Kidney (tissue), 14 donors: ENCODE data around the gene CDK10. TPM values are rescaled to one million over a fixed set of nuclear protein-coding genes. Genes with fewer than 3 reads are reported as not detected.

Experiments used
- DNase-seq, 5 donors: peaks; one replicate each; pipeline ENCODE4 v3.0.0-alpha.2; 2013 to 2020
- FAIRE-seq: peaks from 2 replicates; lab custom pipeline; 2012; peaks lifted over from hg19 to GRCh38; lab: Jason Lieb, UNC
- H3K27ac ChIP-seq, 2 donors: one replicate each; pipeline ENCODE4 v1.7.0; 2013; ENCODE audit warnings: low read depth in 2 of 2, low read length in 2 of 2, inconsistent platforms in 1 of 2
- H3K27me3 ChIP-seq: one replicate; pipeline ENCODE4 v1.7.1; 2013; ENCODE audit warnings: low read length, inconsistent platforms; ENCODE audit not compliant: control insufficient read depth, insufficient read depth
- H3K36me3 ChIP-seq, 3 donors: one replicate each; pipeline versions ENCODE4 v1.7.0 to v1.7.1; 2013; ENCODE audit warnings: low read length in 3 of 3, control low read depth in 1 of 3, inconsistent platforms in 1 of 3; ENCODE audit not compliant: insufficient read depth in 3 of 3, control insufficient read depth in 2 of 3
- H3K4me1 ChIP-seq, 3 donors: one replicate each; pipeline versions ENCODE4 v1.7.0 to v1.7.1; 2013; ENCODE audit warnings: low read length in 3 of 3, inconsistent platforms in 1 of 3, low read depth in 1 of 3; ENCODE audit not compliant: control insufficient read depth in 2 of 3, insufficient read depth in 2 of 3
- H3K4me3 ChIP-seq, 3 donors: one replicate each; pipeline versions ENCODE4 v1.7.0 to v1.8.1; 2013; ENCODE audit warnings: low read length in 3 of 3, control low read depth in 1 of 3, inconsistent platforms in 1 of 3
- H3K9ac ChIP-seq, 3 donors: one replicate each; pipeline versions ENCODE4 v1.7.0 to v1.7.1; 2013; ENCODE audit warnings: low read length in 3 of 3, control low read depth in 1 of 3, inconsistent platforms in 1 of 3
- H3K9me3 ChIP-seq, 3 donors: one replicate each; pipeline versions ENCODE4 v1.7.0 to v1.7.1; 2013; ENCODE audit warnings: low read length in 3 of 3, control low read depth in 1 of 3, inconsistent platforms in 1 of 3; ENCODE audit not compliant: control insufficient read depth in 2 of 3, insufficient read depth in 1 of 3
- intact Hi-C: fragments of 100-400 bp; cut with DNase I; formaldehyde crosslinking; loops from one replicate; pipeline ENCODE4 v1.11.1; 2022
- polyA plus RNA-seq: library from polyadenylated mRNA; stranded (reverse); fragments of 350-450 nt; fragmentation: Illumina TruSeq; extraction: RNeasy Lipid Tissue Mini Kit (QIAGEN cat#74804); gene quantifications from one replicate; pipeline ENCODE4 v1.2.3, GENCODE V29; 2014; ENCODE audit warnings: low read depth, low replicate concordance; ENCODE audit not compliant: insufficient read depth
- total RNA-seq: library from RNA; stranded (reverse); fragmentation: NEBNext Ultra II Directional; extraction: Animal tissue kit (Norgen Biotek cat#: 25700); gene quantifications from one replicate; pipeline ENCODE4 v1.2.1, GENCODE V29; 2021
- TF ChIP-seq, protein P1 (sequence below): IDR thresholded peaks from 3 replicates; pipeline ENCODE4 v1.5.1; 2012; ENCODE audit warnings: mild to moderate bottlenecking, moderate library complexity, borderline replicate concordance; ENCODE audit not compliant: insufficient read depth; ENCODE audit errors: extremely low read depth
- donor health status: control.
- donor health status: control.
- donor health status: control.
- donor health status: control.
- donor health status: control.
- donor health status: DM: yes; HTN: yes; CAD: no.
- donor health status: Normal renal cell carcinoma (clear cell type).

Gene CDK10
- total and polyA plus RNA-seq, 2 donors from 2014 or later = 82.6 to 118 TPM

DNA sequence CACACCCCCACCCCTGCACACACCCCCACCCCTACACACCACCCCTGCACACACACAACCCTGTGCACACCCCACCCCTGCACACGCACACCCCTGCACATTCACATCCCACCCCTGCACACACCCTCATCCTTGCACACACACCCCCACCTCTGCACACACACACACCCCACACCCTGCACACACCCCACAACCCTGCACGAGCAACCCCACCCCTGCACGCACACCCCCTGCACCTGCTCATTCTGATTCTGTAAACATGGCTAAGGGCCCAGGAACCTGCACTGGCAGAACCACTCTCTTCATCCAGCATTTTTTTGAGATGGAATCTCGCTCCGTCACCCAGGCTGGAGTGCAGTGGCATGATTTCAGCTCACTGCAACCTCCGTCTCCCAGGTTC, 47.1 kb upstream of the CDK10 start:
- Histone ChIP-seq H3K27me3 (peaks cover 3% of the 10 kb centered on the region), H3K36me3 (no peaks in the 10 kb centered on the region), H3K4me1 (peaks cover 0 to 4% (median 0%) of the 10 kb centered on the region in 3 donors), H3K27ac (no peak overlapping the region), H3K4me3 (no peak overlapping the region), H3K9ac (no peak overlapping the region), H3K9me3 (no peaks in the 10 kb centered on the region)
- intact Hi-C loops = no loop called here
- DNase-seq (no peak), FAIRE-seq (no peak)
- TF ChIP-seq, protein P1, sequence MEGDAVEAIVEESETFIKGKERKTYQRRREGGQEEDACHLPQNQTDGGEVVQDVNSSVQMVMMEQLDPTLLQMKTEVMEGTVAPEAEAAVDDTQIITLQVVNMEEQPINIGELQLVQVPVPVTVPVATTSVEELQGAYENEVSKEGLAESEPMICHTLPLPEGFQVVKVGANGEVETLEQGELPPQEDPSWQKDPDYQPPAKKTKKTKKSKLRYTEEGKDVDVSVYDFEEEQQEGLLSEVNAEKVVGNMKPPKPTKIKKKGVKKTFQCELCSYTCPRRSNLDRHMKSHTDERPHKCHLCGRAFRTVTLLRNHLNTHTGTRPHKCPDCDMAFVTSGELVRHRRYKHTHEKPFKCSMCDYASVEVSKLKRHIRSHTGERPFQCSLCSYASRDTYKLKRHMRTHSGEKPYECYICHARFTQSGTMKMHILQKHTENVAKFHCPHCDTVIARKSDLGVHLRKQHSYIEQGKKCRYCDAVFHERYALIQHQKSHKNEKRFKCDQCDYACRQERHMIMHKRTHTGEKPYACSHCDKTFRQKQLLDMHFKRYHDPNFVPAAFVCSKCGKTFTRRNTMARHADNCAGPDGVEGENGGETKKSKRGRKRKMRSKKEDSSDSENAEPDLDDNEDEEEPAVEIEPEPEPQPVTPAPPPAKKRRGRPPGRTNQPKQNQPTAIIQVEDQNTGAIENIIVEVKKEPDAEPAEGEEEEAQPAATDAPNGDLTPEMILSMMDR = no peak

- TF ChIP-seq, protein P1 = no peak
- Histone ChIP-seq H3K4me1 (peaks cover 0 to 4% (median 0%) of the 10 kb centered on the region in 3 donors), H3K27ac (no peak overlapping the region), H3K27me3 (no peaks in the 10 kb centered on the region), H3K9me3 (no peaks in the 10 kb centered on the region), H3K9ac (no peak overlapping the region), H3K4me3 (no peak overlapping the region), H3K36me3 (peaks cover 0 to 9% (median 7%) of the 10 kb centered on the region in 3 donors)
- intact Hi-C loops = loop anchor here (10.0 kb wide), 1 partner anchor 67 kb away; the partner anchor contains the start of gene CPNE7
- FAIRE-seq = no peak
- DNase-seq = peak in 4 of 5 donors; percentile 52 to 71 (median 66)
These were observed 44.9 kb upstream of the CDK10 start for GRCh38 chr16:89641458-89642119.

- FAIRE-seq (no peak), DNase-seq (no peak)
- Histone ChIP-seq H3K9ac (no peak overlapping the region), H3K27ac (no peak overlapping the region), H3K4me1 (peaks cover 0 to 4% (median 0%) of the 10 kb centered on the region in 3 donors), H3K9me3 (no peaks in the 10 kb centered on the region), H3K4me3 (no peak overlapping the region), H3K27me3 (no peaks in the 10 kb centered on the region), H3K36me3 (peaks cover 2 to 12% (median 9%) of the 10 kb centered on the region in 3 donors)
- intact Hi-C loops = loop anchor here (10.0 kb wide), 1 partner anchor 68 kb away; the partner anchor contains the start of gene CPNE7
- TF ChIP-seq, protein P1 = no peak
These were observed 43.9 kb upstream of the CDK10 start for GRCh38 chr16:89642574-89642973.
